Adipose tissue (tissue), 3 donors: ENCODE results near the gene MBD3L2. TPM values are rescaled to one million over a fixed set of nuclear protein-coding genes. Genes with fewer than 3 reads are reported as not detected.
A peak's percentile ranks its signal among the peaks of the same experiment; 100 is the strongest.
"Not testable (repeated sequence)": the region's sequence is repeated elsewhere in the genome, so short reads cannot be mapped to it uniquely, and the experiment has no call there.

ENCODE experiments used
- H3K27ac ChIP-seq: one replicate; pipeline ENCODE4 v1.5.1; 2013; ENCODE audit warnings: low read depth, low read length
- WGBS, 3 donors: extraction: QIAGEN DNeasy Blood & Tissue Kit; methylation state at CpG; one replicate each; pipeline ENCODE4 v1.1.7; 2013; 5-methylcytosine and 5-hydroxymethylcytosine counted together
- polyA plus RNA-seq, 3 donors: library from polyadenylated mRNA; stranded (reverse); fragments of 200-250 nt; gene quantifications; one replicate each; pipeline ENCODE4 v1.2.3, GENCODE V29; 2013
- donor health status: healthy with polysubstance abuse.
- donor health status: Bipolar disorder and iron deficiency.
- donor health status: healthy.

MBD3L2 gene
- polyA plus RNA-seq, 3 donors, result not detected

GRCh38 chr19:7055679-7056078 lies 6.6 kb downstream of the MBD3L2 start:
- not testable (repeated sequence) for H3K27ac ChIP-seq
- WGBS, 3 donors, result 86 to 93% (median 92%) methylated on average over 12 of the region's 14 CpGs

GRCh38 chr19:7056371-7056770 lies 7.2 kb downstream of the MBD3L2 start:
- 83 to 87% (median 86%) methylated on average over 7 to 8 of the region's 16 CpGs for WGBS, 3 donors
- not testable (repeated sequence) for H3K27ac ChIP-seq

DNA sequence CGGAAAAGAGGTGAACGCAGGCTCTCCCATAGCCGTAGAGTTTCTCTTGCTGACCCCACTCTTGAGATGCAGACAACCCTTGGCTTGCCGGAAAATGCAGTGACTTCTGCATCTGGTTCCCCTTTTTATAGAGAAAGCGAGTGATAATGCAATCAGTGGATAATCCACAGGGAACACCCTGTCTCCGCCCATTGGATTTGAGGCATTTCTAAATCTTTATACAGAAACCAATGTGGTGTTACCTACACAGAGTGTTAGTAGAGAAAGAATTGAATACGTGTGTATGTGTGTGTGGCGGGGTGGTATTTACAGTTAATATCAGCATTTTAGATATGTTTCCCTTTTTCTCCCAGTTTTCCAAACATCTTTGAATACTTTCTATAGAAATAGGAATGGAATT lies 9.5 kb downstream of the MBD3L2 start, which contains the start of gene MBD3L3:
Gene MBD3L3, minus strand, starts transcription at position 101 of the 400 bp plus-strand sequence. Its CDS starts 71 bp downstream, at position 30.
- WGBS, 3 donors, result no CpG with 5 or more reads among the region's 8 CpGs

GRCh38 chr19:7059977-7060376 lies 10.9 kb downstream of the MBD3L2 start:
- WGBS, 3 donors, result 28 to 72% (median 34%) methylated on average over 1 of the region's 2 CpGs
- not testable (repeated sequence) for H3K27ac ChIP-seq

More for the DNA sequence above, 9.5 kb downstream of the MBD3L2 start, which contains the start of gene MBD3L3:
- H3K27ac ChIP-seq, result not testable (repeated sequence)

DNA sequence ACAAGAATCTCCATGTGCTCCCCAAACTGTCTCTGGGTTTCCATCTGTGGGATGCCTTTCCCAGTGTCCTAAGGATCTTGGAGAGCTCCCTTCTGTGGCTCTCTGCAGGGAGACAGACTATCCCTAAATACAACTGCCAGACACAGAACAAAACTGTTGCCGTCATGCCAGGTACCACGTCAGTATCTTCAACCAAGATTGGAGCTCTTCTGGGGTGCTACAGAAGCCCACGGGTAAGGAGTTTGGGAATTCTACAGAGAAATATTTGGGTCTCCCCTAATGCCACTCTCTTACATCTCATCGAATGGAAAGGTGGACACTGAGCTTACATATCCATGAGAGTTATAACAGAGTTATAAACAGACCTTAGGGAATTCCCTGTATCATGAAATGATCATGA lies 14.2 kb downstream of the MBD3L2 start:
- 75 to 84% (median 79%) methylated on average over 4 of the region's 4 CpGs for WGBS, 3 donors
- H3K27ac ChIP-seq, result no peak overlapping the region

- no peak overlapping the region for H3K27ac ChIP-seq
- WGBS, 3 donors, result 87 to 91% (median 91%) methylated on average over 9 of the region's 9 CpGs
Measured at GRCh38 chr19:7063764-7064418, 14.8 kb downstream of the MBD3L2 start.

DNA sequence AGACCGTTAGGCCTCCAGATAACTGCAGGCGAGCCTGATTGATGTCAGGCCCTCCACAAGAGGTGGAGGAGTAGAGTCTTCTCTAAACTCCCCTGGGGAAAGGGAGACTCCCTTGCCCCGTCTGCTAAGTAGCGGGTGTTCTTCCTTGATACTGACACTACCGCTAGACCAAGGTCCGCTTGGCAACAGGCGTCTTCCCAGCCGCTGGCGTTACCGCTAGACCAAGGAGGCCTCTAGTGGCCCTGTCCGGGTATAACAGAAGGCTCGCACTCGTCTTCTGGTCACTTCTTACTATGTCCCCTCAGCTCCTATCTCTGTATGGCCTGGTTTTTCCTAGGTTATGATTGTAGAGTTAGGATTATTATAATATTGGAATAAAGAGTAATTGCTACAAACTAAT lies 18.0 kb downstream of the MBD3L2 start:
- 42 to 64% (median 53%) methylated on average over 13 of the region's 13 CpGs for WGBS, 3 donors
- not testable (repeated sequence) for H3K27ac ChIP-seq

GRCh38 chr19:7067716-7068115 lies 18.6 kb downstream of the MBD3L2 start:
- WGBS, 3 donors, result 77 to 88% (median 80%) methylated on average over 2 of the region's 2 CpGs

GRCh38 chr19:7068599-7068998 lies 19.5 kb downstream of the MBD3L2 start:
- no peak overlapping the region for H3K27ac ChIP-seq
- 79 to 83% (median 82%) methylated on average over 6 of the region's 6 CpGs for WGBS, 3 donors

More at GRCh38 chr19:7067716-7068115, 18.6 kb downstream of the MBD3L2 start:
- H3K27ac ChIP-seq, result no peak overlapping the region

DNA sequence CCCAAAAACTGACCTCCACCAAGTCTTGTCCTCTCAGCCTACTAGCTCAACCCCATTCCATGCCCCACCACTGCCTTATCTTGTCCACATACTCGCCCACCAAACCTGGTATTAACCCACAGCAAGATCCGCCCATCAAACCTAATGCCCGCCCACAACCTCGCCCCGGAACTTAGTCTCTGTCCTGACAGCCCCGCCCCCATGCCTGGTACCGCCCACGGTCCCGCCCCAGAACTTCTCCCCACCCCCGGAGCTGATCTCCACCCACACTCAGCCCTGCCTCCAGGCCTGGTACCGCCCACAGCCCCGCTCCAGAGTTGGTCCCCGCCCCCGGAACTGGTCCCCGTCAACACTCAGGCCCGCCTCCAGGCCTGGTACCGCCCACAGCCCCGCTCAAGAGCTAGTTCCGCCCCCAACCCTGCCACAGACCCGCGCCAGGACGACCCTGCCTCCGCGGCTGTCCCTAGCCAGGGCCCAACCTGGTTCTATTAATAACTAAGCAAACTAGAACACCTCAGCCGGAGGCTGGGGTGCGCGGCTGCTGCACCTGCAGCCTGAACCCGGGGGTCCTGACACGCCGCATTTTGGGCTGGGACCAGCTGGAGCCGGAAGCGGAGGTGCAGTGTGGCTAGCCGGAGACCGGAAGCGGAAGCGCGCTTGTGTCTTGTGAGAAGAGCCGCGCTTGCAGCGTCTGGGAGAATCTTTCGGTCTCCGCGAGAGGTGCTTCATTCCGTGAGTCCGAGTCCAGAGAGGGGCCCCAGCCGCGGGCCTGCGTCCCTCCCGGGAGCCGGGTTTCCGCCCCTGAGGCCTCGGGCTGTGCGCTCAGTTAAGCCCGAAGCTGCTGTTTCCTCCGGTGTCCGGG lies 20.2 kb downstream of the MBD3L2 start, which contains the start of gene ZNF557:
Gene ZNF557, plus strand, starts transcription at position 662 of the 862 bp plus-strand sequence. CDS start 5,372 bp downstream, outside the sequence.
- 0 to 1% (median 1%) methylated on average over 52 to 56 of the region's 56 CpGs for WGBS, 3 donors
- H3K27ac ChIP-seq, result peak within 1 kb of the TSS; percentile 41

GRCh38 chr19:7069904-7070226 lies 20.7 kb downstream of the MBD3L2 start:
- 0 to 1% (median 1%) methylated on average over 12 of the region's 12 CpGs for WGBS, 3 donors
- peak overlapping the region; percentile 41 for H3K27ac ChIP-seq

DNA sequence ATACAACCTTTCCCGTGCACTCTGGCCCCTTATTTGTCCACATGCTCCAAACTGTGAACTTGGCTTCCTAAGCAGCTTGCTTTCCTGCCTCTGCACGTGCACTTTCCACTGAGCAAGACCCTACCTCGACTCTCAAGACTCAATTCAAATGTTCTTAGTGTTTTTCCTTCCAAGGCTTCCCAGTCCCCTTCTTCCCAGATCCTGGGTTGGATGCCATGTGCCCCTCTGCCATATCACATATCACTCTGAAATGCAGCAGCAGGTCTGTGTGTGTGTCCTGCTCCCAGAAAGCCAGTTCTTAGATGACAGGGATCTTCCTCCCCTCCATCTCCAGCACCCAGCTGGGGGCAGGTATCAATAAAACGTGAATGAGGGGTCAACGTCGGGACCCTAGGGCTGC lies 23.4 kb downstream of the MBD3L2 start:
- WGBS, 3 donors, result 96% methylated on average over 6 of the region's 6 CpGs

DNA sequence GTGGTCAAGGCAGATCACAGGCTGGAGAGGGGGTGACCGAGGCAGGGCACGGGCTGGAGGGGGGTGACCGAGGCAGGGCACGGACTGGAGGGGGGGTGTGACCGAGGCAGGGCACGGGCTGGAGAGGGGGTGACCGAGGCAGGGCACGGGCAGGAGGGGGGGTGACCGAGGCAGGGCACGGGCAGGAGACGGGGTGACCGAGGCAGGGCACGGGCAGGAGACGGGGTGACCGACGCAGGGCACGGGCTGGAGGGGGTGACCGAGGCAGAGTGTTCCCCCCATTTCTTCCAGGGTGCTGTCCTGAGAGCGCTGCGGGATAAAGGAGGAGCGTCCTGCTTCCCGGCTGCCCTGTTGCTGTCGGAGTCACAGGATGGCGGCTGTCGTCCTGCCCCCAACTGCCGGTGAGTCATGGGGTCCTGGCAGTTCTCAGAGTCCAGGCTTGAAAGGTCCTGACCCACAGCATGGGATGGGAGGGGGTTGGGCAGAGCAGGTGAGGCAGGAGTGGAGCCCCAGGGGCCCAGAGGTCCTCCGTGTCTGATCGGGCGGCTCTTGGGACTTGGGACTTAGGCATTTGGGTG lies 25.7 kb downstream of the MBD3L2 start:
- 97 to 100% (median 99%) methylated on average over 16 to 29 of the region's 29 CpGs for WGBS, 3 donors
- H3K27ac ChIP-seq, result no peak overlapping the region

More for the DNA sequence above, 23.4 kb downstream of the MBD3L2 start:
- no peak overlapping the region for H3K27ac ChIP-seq

DNA sequence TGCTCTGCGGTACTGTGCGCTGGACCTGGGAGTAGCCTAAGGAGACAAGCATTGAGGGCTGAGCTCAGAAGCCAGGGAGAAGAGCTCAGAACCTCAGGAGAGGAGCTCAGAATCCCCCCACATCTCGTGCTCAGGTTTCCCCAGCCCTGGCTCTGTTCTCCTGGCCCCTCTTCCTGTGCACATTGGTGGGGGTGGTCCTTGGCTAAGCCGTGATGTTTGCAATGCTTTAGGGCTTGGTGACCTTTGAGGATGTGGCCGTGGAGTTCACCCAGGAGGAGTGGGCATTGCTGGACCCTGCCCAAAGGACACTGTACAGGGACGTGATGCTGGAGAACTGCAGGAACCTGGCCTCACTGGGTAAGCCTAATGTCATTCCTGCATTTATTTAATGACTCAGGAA lies 27.0 kb downstream of the MBD3L2 start:
- no peak overlapping the region for H3K27ac ChIP-seq
- WGBS, 3 donors, result 97 to 99% (median 98%) methylated on average over 6 of the region's 6 CpGs

- WGBS, 3 donors, result 99% methylated on average over 2 of the region's 2 CpGs
- H3K27ac ChIP-seq, result no peak overlapping the region
Measured at GRCh38 chr19:7078008-7078407, 28.9 kb downstream of the MBD3L2 start.

- H3K27ac ChIP-seq, result no peak overlapping the region
- 97 to 98% (median 97%) methylated on average over 15 of the region's 15 CpGs for WGBS, 3 donors
Measured at GRCh38 chr19:7083076-7083956, 34.2 kb downstream of the MBD3L2 start.

DNA sequence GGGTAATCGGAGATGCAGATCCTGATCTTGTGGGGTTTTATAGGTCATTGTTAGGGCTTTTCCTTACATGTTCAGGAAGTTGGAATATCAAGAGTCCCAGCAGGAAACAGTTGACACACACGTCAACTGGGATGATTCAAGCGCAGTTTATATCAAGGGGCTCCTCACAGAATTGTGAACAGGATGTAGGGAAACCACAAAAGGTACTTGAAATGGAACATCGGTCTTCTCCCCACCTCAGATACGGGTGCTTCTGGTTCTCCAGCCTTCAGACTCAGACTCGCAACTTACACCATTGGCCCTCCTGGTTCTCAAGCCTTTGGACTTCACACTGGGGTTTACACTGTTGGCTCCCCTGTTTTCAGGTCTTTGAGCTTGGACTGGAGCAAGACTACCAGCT lies 39.9 kb downstream of the MBD3L2 start:
- WGBS, 3 donors, result 79 to 94% (median 90%) methylated on average over 6 of the region's 6 CpGs
- H3K27ac ChIP-seq, result no peak overlapping the region

- H3K27ac ChIP-seq, result no peak overlapping the region
- 95 to 98% (median 98%) methylated on average over 3 of the region's 3 CpGs for WGBS, 3 donors
Measured at GRCh38 chr19:7098096-7098495, 49.0 kb downstream of the MBD3L2 start.
